Measurements from ENCODE around the gene VPS51.

DNA sequence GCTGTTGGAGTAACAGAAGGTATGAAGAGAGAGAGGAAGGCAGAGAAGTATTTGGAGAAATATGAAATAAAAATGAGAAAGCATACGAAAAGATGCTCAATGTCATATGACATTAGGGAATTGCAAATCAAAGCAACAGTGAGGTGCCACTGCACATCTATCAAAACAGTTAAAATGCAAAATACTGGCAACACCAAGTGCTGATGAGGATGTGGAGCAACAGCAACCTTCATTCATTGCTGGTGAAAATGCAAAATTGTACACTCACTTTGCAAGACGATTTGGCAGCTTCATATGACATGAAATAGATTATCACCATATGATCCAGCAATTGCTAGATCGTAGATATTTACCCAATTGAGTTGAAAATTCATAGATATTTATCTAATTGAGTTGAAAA is 64.6 kb downstream of the VPS51 start:
- no peak for TF ChIP-seq POLR2A (IDR thresholded peaks at IDR 0.05)
- TF ChIP-seq, protein P1, sequence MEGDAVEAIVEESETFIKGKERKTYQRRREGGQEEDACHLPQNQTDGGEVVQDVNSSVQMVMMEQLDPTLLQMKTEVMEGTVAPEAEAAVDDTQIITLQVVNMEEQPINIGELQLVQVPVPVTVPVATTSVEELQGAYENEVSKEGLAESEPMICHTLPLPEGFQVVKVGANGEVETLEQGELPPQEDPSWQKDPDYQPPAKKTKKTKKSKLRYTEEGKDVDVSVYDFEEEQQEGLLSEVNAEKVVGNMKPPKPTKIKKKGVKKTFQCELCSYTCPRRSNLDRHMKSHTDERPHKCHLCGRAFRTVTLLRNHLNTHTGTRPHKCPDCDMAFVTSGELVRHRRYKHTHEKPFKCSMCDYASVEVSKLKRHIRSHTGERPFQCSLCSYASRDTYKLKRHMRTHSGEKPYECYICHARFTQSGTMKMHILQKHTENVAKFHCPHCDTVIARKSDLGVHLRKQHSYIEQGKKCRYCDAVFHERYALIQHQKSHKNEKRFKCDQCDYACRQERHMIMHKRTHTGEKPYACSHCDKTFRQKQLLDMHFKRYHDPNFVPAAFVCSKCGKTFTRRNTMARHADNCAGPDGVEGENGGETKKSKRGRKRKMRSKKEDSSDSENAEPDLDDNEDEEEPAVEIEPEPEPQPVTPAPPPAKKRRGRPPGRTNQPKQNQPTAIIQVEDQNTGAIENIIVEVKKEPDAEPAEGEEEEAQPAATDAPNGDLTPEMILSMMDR (IDR thresholded peaks at IDR 0.05), result no peak
- TF ChIP-seq POLR2AphosphoS5 (IDR thresholded peaks at IDR 0.05), result no peak
- TF ChIP-seq EP300 (IDR thresholded peaks at IDR 0.05), result no peak
